Breast epithelium (tissue), 4 donors: Measurements from ENCODE around the gene KCNV2. TPM values are rescaled to one million over a fixed set of nuclear protein-coding genes. Genes with fewer than 3 reads are reported as not detected.

Source experiments
- DNase-seq, 2 donors: peaks; one replicate each; pipeline ENCODE4 v3.0.0-alpha.2; 2019; ENCODE audit warnings: low spot score in 2 of 2
- H3K27ac ChIP-seq, 2 donors: fragments of 200-600 bp; sonication (generic) in 1 of 2; one replicate each; pipeline ENCODE4 v1.5.1; 2016 to 2019; ENCODE audit warnings: mild to moderate bottlenecking in 1 of 2
- H3K27me3 ChIP-seq, 2 donors: fragments of 200-600 bp; sonication (generic) in 1 of 2; one replicate each; pipeline versions ENCODE4 v1.5.1 to v1.6.0; 2017 to 2019; ENCODE audit warnings: control low read depth in 1 of 2, mild to moderate bottlenecking in 1 of 2
- H3K36me3 ChIP-seq: fragments of 200-600 bp; one replicate; pipeline ENCODE4 v1.5.1; 2019
- H3K4me1 ChIP-seq, 2 donors: fragments of 200-600 bp; sonication (generic); one replicate each; pipeline ENCODE4 v1.5.1; 2016 to 2019; ENCODE audit warnings: control low read depth in 1 of 2
- H3K4me3 ChIP-seq, 3 donors: fragments of 200-600 bp; sonication (generic); 1 replicate in 2 of 3; 2 replicates in 1 of 3; pipeline ENCODE4 v1.5.1; 2016 to 2019; ENCODE audit warnings: mild to moderate bottlenecking in 3 of 3, moderate library complexity in 2 of 3
- H3K9me3 ChIP-seq, 2 donors: fragments of 200-600 bp; sonication (generic) in 1 of 2; one replicate each; pipeline ENCODE4 v1.5.1; 2016 to 2019; ENCODE audit warnings: control low read depth in 1 of 2
- CTCF ChIP-seq, 3 donors: fragments of 450-650 bp; IDR thresholded peaks; one replicate each; pipeline ENCODE4 v1.5.1; 2016 to 2017; ENCODE audit warnings: antibody characterized with exemption in 3 of 3, mild to moderate bottlenecking in 3 of 3, moderate library complexity in 3 of 3
- POLR2A ChIP-seq: fragments of 450-650 bp; IDR thresholded peaks from one replicate; pipeline ENCODE4 v1.6.1; 2016; ENCODE audit warnings: antibody characterized with exemption, mild to moderate bottlenecking, moderate library complexity
- POLR2AphosphoS5 ChIP-seq, 3 donors: sonication (generic); formaldehyde crosslinking; IDR thresholded peaks; one replicate each; pipeline ENCODE4 v1.6.1; 2017; ENCODE audit warnings: antibody characterized with exemption in 3 of 3
- intact Hi-C: fragments of 100-400 bp; cut with DNase I; formaldehyde crosslinking; loops from one replicate; pipeline ENCODE4 v1.15.1; 2023; ENCODE audit warnings: low total_unique reads
- total RNA-seq, 3 donors: library from RNA; depleted of rRNA; stranded (reverse); fragments of >200 nt; gene quantifications; one replicate each; pipeline ENCODE4 v1.1.0, GENCODE V29; 2016

The KCNV2 gene
- total RNA-seq, 3 donors from 2014 or later, result not detected

GRCh38 chr9:2729721-2730120 lies 12.4 kb downstream of the KCNV2 start:
- Histone ChIP-seq H3K9me3 (no peaks in the 10 kb centered on the region), H3K4me1 (no peaks in the 10 kb centered on the region), H3K27me3 (no peaks in the 10 kb centered on the region), H3K36me3 (no peaks in the 10 kb centered on the region), H3K4me3 (no peak overlapping the region), H3K27ac (no peak overlapping the region)
- no peak for TF ChIP-seq POLR2A
- TF ChIP-seq CTCF (IDR thresholded peaks at IDR 0.05), result no peak
- no peak for TF ChIP-seq POLR2AphosphoS5 (IDR thresholded peaks at IDR 0.05)
- intact Hi-C loops, result no loop called here
- no peak for DNase-seq

- H3K27me3 ChIP-seq, result no peaks in the 10 kb centered on the region
- no peak overlapping the region for H3K4me3 ChIP-seq
- intact Hi-C loops, result no loop called here
- no peaks in the 10 kb centered on the region for H3K9me3 ChIP-seq
- no peaks in the 10 kb centered on the region for H3K36me3 ChIP-seq
- no peak overlapping the region for H3K27ac ChIP-seq
- TF ChIP-seq POLR2AphosphoS5 (IDR thresholded peaks at IDR 0.05), result no peak
- TF ChIP-seq CTCF (IDR thresholded peaks at IDR 0.05), result no peak
- TF ChIP-seq POLR2A, result no peak
- DNase-seq, result no peak
- no peaks in the 10 kb centered on the region for H3K4me1 ChIP-seq
These were observed 13.7 kb downstream of the KCNV2 start for GRCh38 chr9:2730971-2731370.

GRCh38 chr9:2732492-2732891 lies 15.2 kb downstream of the KCNV2 start:
- H3K36me3 ChIP-seq, result no peaks in the 10 kb centered on the region
- H3K4me1 ChIP-seq, result no peaks in the 10 kb centered on the region
- no peak for DNase-seq
- TF ChIP-seq CTCF (IDR thresholded peaks at IDR 0.05) (no peak), POLR2A (no peak), POLR2AphosphoS5 (IDR thresholded peaks at IDR 0.05) (no peak)
- no peak overlapping the region for H3K4me3 ChIP-seq
- no peaks in the 10 kb centered on the region for H3K9me3 ChIP-seq
- no peaks in the 10 kb centered on the region for H3K27me3 ChIP-seq
- intact Hi-C loops, result no loop called here
- no peak overlapping the region for H3K27ac ChIP-seq

GRCh38 chr9:2740616-2741015 lies 23.3 kb downstream of the KCNV2 start:
- intact Hi-C loops, result no loop called here
- Histone ChIP-seq H3K4me1 (no peaks in the 10 kb centered on the region), H3K36me3 (no peaks in the 10 kb centered on the region), H3K27ac (no peak overlapping the region), H3K9me3 (no peaks in the 10 kb centered on the region), H3K27me3 (no peaks in the 10 kb centered on the region), H3K4me3 (no peak overlapping the region)
- DNase-seq, result no peak
- no peak for TF ChIP-seq CTCF (IDR thresholded peaks at IDR 0.05)
- TF ChIP-seq POLR2AphosphoS5 (IDR thresholded peaks at IDR 0.05), result no peak
- TF ChIP-seq POLR2A, result no peak

- intact Hi-C loops, result no loop called here
- Histone ChIP-seq H3K4me1 (no peaks in the 10 kb centered on the region), H3K36me3 (no peaks in the 10 kb centered on the region), H3K27ac (no peak overlapping the region), H3K27me3 (no peaks in the 10 kb centered on the region), H3K9me3 (no peaks in the 10 kb centered on the region), H3K4me3 (no peak overlapping the region)
- no peak for TF ChIP-seq POLR2AphosphoS5 (IDR thresholded peaks at IDR 0.05)
- no peak for TF ChIP-seq POLR2A
- TF ChIP-seq CTCF (IDR thresholded peaks at IDR 0.05), result no peak
- DNase-seq, result no peak
These were observed 24.3 kb downstream of the KCNV2 start for GRCh38 chr9:2741441-2742158.
